Thyroid gland (tissue), 4 donors: Measurements from ENCODE around the gene ALDH2.
"Not testable (repeated sequence)": the region's sequence is repeated elsewhere in the genome, so short reads cannot be mapped to it uniquely, and the experiment has no call there.

Source experiments
- CTCF ChIP-seq, 6 experiments: fragments of 200-600 bp in 3 of 6; fragments of 450-650 bp in 3 of 6; sonication (generic) in 3 of 6; IDR thresholded peaks; one replicate each; pipeline ENCODE4 v1.5.1; 2016 to 2019; ENCODE audit warnings: antibody characterized with exemption in 6 of 6, mild to moderate bottlenecking in 2 of 6, inconsistent platforms in 1 of 6, moderate library complexity in 1 of 6
- POLR2A ChIP-seq, 2 donors: fragments of 450-650 bp; IDR thresholded peaks; one replicate each; pipeline ENCODE4 v1.6.1; 2017; ENCODE audit warnings: antibody characterized with exemption in 2 of 2, mild to moderate bottlenecking in 2 of 2, moderate library complexity in 1 of 2

GRCh38 chr12:111739524-111739923 is 27.2 kb upstream of the ALDH2 start:
- not testable (repeated sequence) for TF ChIP-seq CTCF, POLR2A (IDR thresholded peaks at IDR 0.05)
